Body of pancreas (tissue), 4 donors: ENCODE data around the gene NTSR1.

ENCODE experiments used
- CTCF ChIP-seq, 7 experiments: fragments of 450-650 bp in 4 of 7; fragments of 200-600 bp in 3 of 7; sonication (generic) in 3 of 7; IDR thresholded peaks; one replicate each; pipeline ENCODE4 v1.5.1; 2016 to 2019; ENCODE audit warnings: antibody characterized with exemption in 7 of 7
- POLR2A ChIP-seq, 3 donors: fragments of 450-650 bp; IDR thresholded peaks; one replicate each; pipeline ENCODE4 v1.6.1; 2016; ENCODE audit warnings: antibody characterized with exemption in 3 of 3, mild to moderate bottlenecking in 2 of 3

DNA sequence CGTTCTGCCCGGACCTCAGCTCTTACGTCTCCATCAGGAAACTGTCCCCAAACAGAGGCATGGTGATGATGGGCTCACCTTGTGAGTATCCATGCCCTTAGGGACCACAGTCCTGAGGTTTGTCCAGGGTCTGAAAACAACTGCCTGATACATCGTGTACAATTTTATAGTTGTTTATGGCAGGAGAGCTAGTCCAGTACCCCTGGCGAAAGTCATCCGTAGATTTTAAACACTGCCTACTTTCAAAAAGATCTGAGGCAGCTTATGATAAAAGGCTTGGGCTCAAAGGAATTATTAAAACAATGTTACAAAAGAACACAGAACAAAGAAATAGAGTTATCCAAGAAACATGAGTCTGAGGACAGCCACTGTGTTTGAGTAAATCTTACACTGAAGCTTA is 14.0 kb downstream of the NTSR1 start:
- TF ChIP-seq CTCF (IDR thresholded peaks at IDR 0.05): no peak
- no peak for TF ChIP-seq POLR2A (IDR thresholded peaks at IDR 0.05)
